ENCODE results near the gene PSMD1. TPM values are rescaled to one million over a fixed set of nuclear protein-coding genes. Genes with fewer than 3 reads are reported as not detected.

The PSMD1 gene
- total RNA-seq, 2 donors from 2014 or later: 74.1 to 114 TPM

GRCh38 chr2:231011526-231011925, 45.1 kb upstream of the PSMD1 start:
- Histone ChIP-seq H3K9me3 (no peaks in the 10 kb centered on the region), H3K4me3 (no peak overlapping the region), H3K27ac (no peak overlapping the region), H3K4me1 (no peaks in the 10 kb centered on the region), H3K27me3 (no peaks in the 10 kb centered on the region), H3K9ac (ENCODE audit: low read depth in 2 of 2, low read length in 2 of 2) (no peak overlapping the region), H3K36me3 (no peaks in the 10 kb centered on the region)
- TF ChIP-seq CTCF (IDR thresholded peaks at IDR 0.05): no peak
- intact Hi-C loops (cut with DNase I): no loop called here
- no peak for DNase-seq

GRCh38 chr2:231012463-231012862, 44.2 kb upstream of the PSMD1 start:
- TF ChIP-seq CTCF (IDR thresholded peaks at IDR 0.05): no peak
- no peaks in the 10 kb centered on the region for H3K4me1 ChIP-seq
- no peak for DNase-seq
- no peaks in the 10 kb centered on the region for H3K36me3 ChIP-seq
- no peaks in the 10 kb centered on the region for H3K27me3 ChIP-seq
- no peak overlapping the region for H3K9ac ChIP-seq (ENCODE audit: low read depth in 2 of 2, low read length in 2 of 2)
- H3K9me3 ChIP-seq: no peaks in the 10 kb centered on the region
- no peak overlapping the region for H3K27ac ChIP-seq
- no peak overlapping the region for H3K4me3 ChIP-seq
- intact Hi-C loops (cut with DNase I): no loop called here

GRCh38 chr2:231013820-231014219, 42.8 kb upstream of the PSMD1 start:
- H3K4me3 ChIP-seq: no peak overlapping the region
- no peak overlapping the region for H3K9ac ChIP-seq (ENCODE audit: low read depth in 2 of 2, low read length in 2 of 2)
- DNase-seq: no peak
- H3K9me3 ChIP-seq: no peaks in the 10 kb centered on the region
- H3K4me1 ChIP-seq: no peaks in the 10 kb centered on the region
- intact Hi-C loops (cut with DNase I): no loop called here
- no peak overlapping the region for H3K27ac ChIP-seq
- no peaks in the 10 kb centered on the region for H3K27me3 ChIP-seq
- H3K36me3 ChIP-seq: no peaks in the 10 kb centered on the region
- no peak for TF ChIP-seq CTCF (IDR thresholded peaks at IDR 0.05)

- no peak for TF ChIP-seq CTCF (IDR thresholded peaks at IDR 0.05)
- no peak for DNase-seq
- no peak overlapping the region for H3K4me3 ChIP-seq
- H3K27ac ChIP-seq: no peak overlapping the region
- H3K9me3 ChIP-seq: no peaks in the 10 kb centered on the region
- no peaks in the 10 kb centered on the region for H3K4me1 ChIP-seq
- intact Hi-C loops (cut with DNase I): no loop called here
- no peaks in the 10 kb centered on the region for H3K36me3 ChIP-seq
- no peaks in the 10 kb centered on the region for H3K27me3 ChIP-seq
- no peak overlapping the region for H3K9ac ChIP-seq (ENCODE audit: low read depth in 2 of 2, low read length in 2 of 2)
Measured at GRCh38 chr2:231015478-231015877, 41.2 kb upstream of the PSMD1 start.

- Histone ChIP-seq H3K27me3 (no peaks in the 10 kb centered on the region), H3K9me3 (no peaks in the 10 kb centered on the region), H3K9ac (ENCODE audit: low read depth in 2 of 2, low read length in 2 of 2) (no peak overlapping the region), H3K27ac (no peak overlapping the region), H3K4me3 (no peak overlapping the region), H3K4me1 (no peaks in the 10 kb centered on the region), H3K36me3 (no peaks in the 10 kb centered on the region)
- intact Hi-C loops (cut with DNase I): no loop called here
- DNase-seq: no peak
- no peak for TF ChIP-seq CTCF (IDR thresholded peaks at IDR 0.05)
Measured at GRCh38 chr2:231015926-231016325, 40.7 kb upstream of the PSMD1 start.
